ENCODE data around the gene COLEC12.

DNA sequence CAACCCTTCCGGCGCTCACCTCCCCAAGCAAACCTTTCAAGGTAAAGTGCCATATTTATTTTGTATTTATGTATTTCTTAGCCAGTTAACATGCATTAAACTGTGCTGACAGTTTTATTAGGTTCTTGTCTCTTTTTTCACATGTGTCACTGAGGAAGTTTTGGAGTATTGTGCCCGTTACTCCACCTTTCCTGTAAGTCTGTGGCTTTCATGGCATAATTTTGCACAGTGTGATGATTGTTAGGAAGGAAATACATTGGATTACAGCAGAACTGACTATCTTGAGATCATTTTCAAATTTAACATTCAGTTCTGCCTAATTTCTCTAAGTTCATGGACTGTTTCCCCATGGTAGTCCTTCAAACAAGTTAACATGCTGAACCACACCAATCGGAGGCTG, 67.7 kb downstream of the COLEC12 start:
- TF ChIP-seq POLR2AphosphoS5 (IDR thresholded peaks at IDR 0.05; ENCODE audit: low read depth, low read length) (no peak), TCF7L2 (IDR thresholded peaks at IDR 0.05; ENCODE audit: low read depth, low read length) (no peak)
- TF ChIP-seq, protein P1, sequence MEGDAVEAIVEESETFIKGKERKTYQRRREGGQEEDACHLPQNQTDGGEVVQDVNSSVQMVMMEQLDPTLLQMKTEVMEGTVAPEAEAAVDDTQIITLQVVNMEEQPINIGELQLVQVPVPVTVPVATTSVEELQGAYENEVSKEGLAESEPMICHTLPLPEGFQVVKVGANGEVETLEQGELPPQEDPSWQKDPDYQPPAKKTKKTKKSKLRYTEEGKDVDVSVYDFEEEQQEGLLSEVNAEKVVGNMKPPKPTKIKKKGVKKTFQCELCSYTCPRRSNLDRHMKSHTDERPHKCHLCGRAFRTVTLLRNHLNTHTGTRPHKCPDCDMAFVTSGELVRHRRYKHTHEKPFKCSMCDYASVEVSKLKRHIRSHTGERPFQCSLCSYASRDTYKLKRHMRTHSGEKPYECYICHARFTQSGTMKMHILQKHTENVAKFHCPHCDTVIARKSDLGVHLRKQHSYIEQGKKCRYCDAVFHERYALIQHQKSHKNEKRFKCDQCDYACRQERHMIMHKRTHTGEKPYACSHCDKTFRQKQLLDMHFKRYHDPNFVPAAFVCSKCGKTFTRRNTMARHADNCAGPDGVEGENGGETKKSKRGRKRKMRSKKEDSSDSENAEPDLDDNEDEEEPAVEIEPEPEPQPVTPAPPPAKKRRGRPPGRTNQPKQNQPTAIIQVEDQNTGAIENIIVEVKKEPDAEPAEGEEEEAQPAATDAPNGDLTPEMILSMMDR (IDR thresholded peaks at IDR 0.05), result no peak

Data from Panc1 (cell line).